ENCODE results near the gene FBXW11.

GRCh38 chr5:171992305-171992704, 14.1 kb downstream of the FBXW11 start:
- no peak for TF ChIP-seq CTCF (IDR thresholded peaks at IDR 0.05)
- no peak for TF ChIP-seq EZH2 (IDR thresholded peaks at IDR 0.05; ENCODE audit: borderline replicate concordance, insufficient read depth, low read depth, low read length, poor library complexity, severe bottlenecking)
